GM23338 (cell line): ENCODE measurements around the gene KCNT1. TPM values are rescaled to one million over a fixed set of nuclear protein-coding genes. Genes with fewer than 3 reads are reported as not detected.

Experiments used
- ATAC-seq: fragments of 200-7000 bp; cut with Tn5 transposase; 3 replicates; pipeline ENCODE4 v1.9.1; 2020
- DNase-seq: peaks from one replicate; pipeline ENCODE4 v3.0.0-alpha.2; 2015; ENCODE audit warnings: low spot score
- H2AFZ ChIP-seq: fragments of 200-600 bp; sonication (generic); 2 replicates; pipeline ENCODE4 v1.8.0; 2016; ENCODE audit warnings: antibody characterized with exemption, mild to moderate bottlenecking, moderate library complexity
- H3F3A ChIP-seq: fragments of 200-600 bp; sonication (generic); replicated peaks from 2 replicates; pipeline ENCODE4 v1.8.0; 2017; ENCODE audit warnings: antibody characterized with exemption, mixed run types, low read depth
- H3K27ac ChIP-seq: fragments of 200-600 bp; sonication (generic); 2 replicates; pipeline ENCODE4 v1.6.1; 2016; ENCODE audit warnings: low read depth
- H3K27me3 ChIP-seq: fragments of 200-600 bp; sonication (generic); 2 replicates; pipeline ENCODE4 v1.8.0; 2016; ENCODE audit warnings: mild to moderate bottlenecking, mixed run types, moderate library complexity; ENCODE audit not compliant: insufficient read depth
- H3K36me3 ChIP-seq: fragments of 200-600 bp; sonication (generic); 2 replicates; pipeline ENCODE4 v1.8.0; 2016; ENCODE audit warnings: mild to moderate bottlenecking; ENCODE audit not compliant: insufficient read depth
- H3K4me1 ChIP-seq: fragments of 200-600 bp; sonication (generic); 2 replicates; pipeline ENCODE4 v1.8.0; 2016; ENCODE audit warnings: mild to moderate bottlenecking, moderate library complexity; ENCODE audit not compliant: insufficient read depth
- H3K4me2 ChIP-seq: fragments of 200-600 bp; sonication (generic); 2 replicates; pipeline ENCODE4 v1.7.1; 2017; ENCODE audit warnings: mixed run types
- H3K4me3 ChIP-seq: fragments of 200-600 bp; sonication (generic); 2 replicates; pipeline ENCODE4 v1.6.1; 2016; ENCODE audit warnings: mixed run types
- H3K79me2 ChIP-seq: fragments of 200-600 bp; sonication (generic); replicated peaks from 2 replicates; pipeline ENCODE4 v1.8.0; 2017; ENCODE audit warnings: mild to moderate bottlenecking; ENCODE audit not compliant: insufficient read depth
- H3K9me2 ChIP-seq: fragments of 200-600 bp; sonication (generic); 2 replicates; pipeline ENCODE4 v1.8.0; 2017; ENCODE audit not compliant: insufficient read depth
- H4K20me1 ChIP-seq: fragments of 200-600 bp; sonication (generic); replicated peaks from 2 replicates; pipeline ENCODE4 v1.8.0; 2017; ENCODE audit warnings: mild to moderate bottlenecking; ENCODE audit not compliant: insufficient read depth
- H3K27ac Mint-ChIP-seq: 2 replicates; pipeline ENCODE4 v1.8.0; 2020; ENCODE audit warnings: inconsistent platforms, mild to moderate bottlenecking, moderate library complexity, mixed read lengths
- H3K27me3 Mint-ChIP-seq: 3 replicates; pipeline ENCODE4 v1.8.0; 2022; ENCODE audit warnings: low read depth, mild to moderate bottlenecking, moderate library complexity, mixed read lengths, inconsistent platforms; ENCODE audit not compliant: insufficient read depth, poor library complexity
- H3K36me3 Mint-ChIP-seq: 3 replicates; pipeline ENCODE4 v1.8.0; 2021; ENCODE audit warnings: low read depth, mild to moderate bottlenecking, inconsistent platforms, moderate library complexity, mixed read lengths
- H3K4me1 Mint-ChIP-seq: 3 replicates; pipeline ENCODE4 v1.8.0; 2020; ENCODE audit warnings: mild to moderate bottlenecking, inconsistent platforms, mixed read lengths
- H3K4me3 Mint-ChIP-seq: 3 replicates; pipeline ENCODE4 v1.8.0; 2021; ENCODE audit warnings: moderate library complexity, mild to moderate bottlenecking, inconsistent platforms, mixed read lengths
- H3K9me3 Mint-ChIP-seq: 3 replicates; pipeline ENCODE4 v1.8.0; 2020; ENCODE audit warnings: moderate library complexity, mild to moderate bottlenecking, inconsistent platforms, mixed read lengths
- EZH2 ChIP-seq: fragments of 200-600 bp; sonication (generic); IDR thresholded peaks from one replicate; pipeline ENCODE4 v1.8.0; 2017; ENCODE audit warnings: antibody characterized with exemption, mild to moderate bottlenecking, low read depth; ENCODE audit not compliant: unreplicated experiment
- STAT1 ChIP-seq: IDR thresholded peaks from one replicate; pipeline ENCODE4 v1.6.1; 2016; ENCODE audit warnings: antibody characterized with exemption; ENCODE audit not compliant: unreplicated experiment
- ZNF331 ChIP-seq: fragments of 250-450 bp; sonication (Bioruptor Pico); IDR thresholded peaks from 2 replicates; pipeline ENCODE4 v1.5.0; 2020; ENCODE audit warnings: low read depth, mild to moderate bottlenecking, moderate library complexity
- polyA plus RNA-seq: library from polyadenylated mRNA; unstranded; fragments of >200 nt; fragmentation: Nextera tagmentation; extraction: Ambion mirVana; gene quantifications from 2 replicates; pipeline ENCODE4 v1.2.1, GENCODE V29; 2016
- total RNA-seq: library from RNA; depleted of rRNA; stranded (reverse); fragments of >200 nt; shearing (Covaris generic); gene quantifications from 2 replicates; pipeline ENCODE4 v1.2.3, GENCODE V29; 2014
- TF ChIP-seq, protein P1 (sequence below): IDR thresholded peaks from one replicate; pipeline ENCODE4 v1.6.1; 2018; ENCODE audit warnings: antibody characterized with exemption; ENCODE audit not compliant: unreplicated experiment
- TF ChIP-seq, protein P2 (sequence below), 2 experiments: fragments of 200-600 bp in 1 of 2; sonication (generic) in 1 of 2; conservative IDR thresholded peaks; 2 replicates each; pipeline versions ENCODE4 v1.5.1 to v1.6.1; 2016 to 2017; ENCODE audit warnings: antibody characterized with exemption in 2 of 2, low read depth in 2 of 2, mild to moderate bottlenecking in 2 of 2, moderate library complexity in 1 of 2
- TF ChIP-seq, protein P3 (sequence below): IDR thresholded peaks from 2 replicates; pipeline ENCODE4 v1.6.1; 2016; ENCODE audit warnings: antibody characterized with exemption

The KCNT1 gene
- total and polyA plus RNA-seq, 2 experiments from 2014 or later = 0.05 to 0.28 TPM

DNA sequence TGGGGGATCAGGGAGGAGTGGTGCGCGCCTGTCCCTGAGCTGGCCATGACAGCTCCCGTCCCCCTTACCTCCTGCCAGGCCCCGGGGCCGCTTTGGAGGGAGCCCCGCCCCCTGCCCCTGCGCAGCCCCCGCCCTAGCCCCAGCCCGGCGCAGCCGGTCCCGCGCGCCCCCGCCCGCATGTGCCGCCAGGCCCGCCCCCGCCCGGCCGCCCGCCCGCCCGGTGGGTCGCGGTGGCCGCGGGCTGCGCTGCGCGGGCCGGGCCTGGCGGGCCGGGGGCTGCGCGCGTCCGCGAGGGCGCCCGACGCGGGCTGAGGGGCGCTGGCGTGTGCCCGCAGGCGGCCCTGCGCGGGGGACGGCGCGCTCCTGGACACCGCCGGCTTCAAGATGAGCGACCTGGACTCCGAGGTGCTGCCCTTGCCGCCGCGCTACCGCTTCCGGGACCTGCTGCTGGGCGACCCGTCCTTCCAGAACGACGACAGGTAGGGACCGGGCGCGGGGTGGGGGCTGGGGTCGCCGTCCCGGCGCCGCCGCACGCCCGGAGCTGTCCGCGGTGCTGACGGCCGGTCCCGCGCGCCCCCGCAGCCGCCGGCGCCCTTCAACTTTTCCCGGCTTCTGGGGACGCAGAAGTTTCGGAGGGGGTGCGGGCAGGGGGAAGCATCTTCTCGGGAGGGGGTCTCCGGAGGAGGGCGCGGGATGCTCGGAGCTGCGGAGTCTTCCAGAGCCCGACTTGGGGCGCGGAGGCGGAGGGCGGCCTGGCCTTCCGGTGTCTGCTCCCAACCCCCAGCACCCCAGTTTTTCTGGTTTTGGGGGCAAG is 12.5 kb downstream of the KCNT1 start:
- Histone ChIP-seq H3F3A (0 out of 2 replicates have a peak, but pooled peaks cover 8% of the 10 kb centered on the region), H3K27me3 (peaks cover 9% of the 10 kb centered on the region; the same call in 1 of the 2 replicates), H3K9me2 (no peaks in the 10 kb centered on the region), H3K79me2 (no peaks in the 10 kb centered on the region), H2AFZ (no peak overlapping the region), H3K27ac (no peak overlapping the region), H4K20me1 (no peaks in the 10 kb centered on the region), H3K4me3 (peak overlapping the region; percentile 47; the same call in 1 of the 2 replicates), H3K4me1 (no peaks in the 10 kb centered on the region), H3K4me2 (peak overlapping the region; percentile 72), H3K36me3 (no peaks in the 10 kb centered on the region)
- TF ChIP-seq, protein P1, sequence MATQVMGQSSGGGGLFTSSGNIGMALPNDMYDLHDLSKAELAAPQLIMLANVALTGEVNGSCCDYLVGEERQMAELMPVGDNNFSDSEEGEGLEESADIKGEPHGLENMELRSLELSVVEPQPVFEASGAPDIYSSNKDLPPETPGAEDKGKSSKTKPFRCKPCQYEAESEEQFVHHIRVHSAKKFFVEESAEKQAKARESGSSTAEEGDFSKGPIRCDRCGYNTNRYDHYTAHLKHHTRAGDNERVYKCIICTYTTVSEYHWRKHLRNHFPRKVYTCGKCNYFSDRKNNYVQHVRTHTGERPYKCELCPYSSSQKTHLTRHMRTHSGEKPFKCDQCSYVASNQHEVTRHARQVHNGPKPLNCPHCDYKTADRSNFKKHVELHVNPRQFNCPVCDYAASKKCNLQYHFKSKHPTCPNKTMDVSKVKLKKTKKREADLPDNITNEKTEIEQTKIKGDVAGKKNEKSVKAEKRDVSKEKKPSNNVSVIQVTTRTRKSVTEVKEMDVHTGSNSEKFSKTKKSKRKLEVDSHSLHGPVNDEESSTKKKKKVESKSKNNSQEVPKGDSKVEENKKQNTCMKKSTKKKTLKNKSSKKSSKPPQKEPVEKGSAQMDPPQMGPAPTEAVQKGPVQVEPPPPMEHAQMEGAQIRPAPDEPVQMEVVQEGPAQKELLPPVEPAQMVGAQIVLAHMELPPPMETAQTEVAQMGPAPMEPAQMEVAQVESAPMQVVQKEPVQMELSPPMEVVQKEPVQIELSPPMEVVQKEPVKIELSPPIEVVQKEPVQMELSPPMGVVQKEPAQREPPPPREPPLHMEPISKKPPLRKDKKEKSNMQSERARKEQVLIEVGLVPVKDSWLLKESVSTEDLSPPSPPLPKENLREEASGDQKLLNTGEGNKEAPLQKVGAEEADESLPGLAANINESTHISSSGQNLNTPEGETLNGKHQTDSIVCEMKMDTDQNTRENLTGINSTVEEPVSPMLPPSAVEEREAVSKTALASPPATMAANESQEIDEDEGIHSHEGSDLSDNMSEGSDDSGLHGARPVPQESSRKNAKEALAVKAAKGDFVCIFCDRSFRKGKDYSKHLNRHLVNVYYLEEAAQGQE = peak; percentile 83
- TF ChIP-seq, protein P2, sequence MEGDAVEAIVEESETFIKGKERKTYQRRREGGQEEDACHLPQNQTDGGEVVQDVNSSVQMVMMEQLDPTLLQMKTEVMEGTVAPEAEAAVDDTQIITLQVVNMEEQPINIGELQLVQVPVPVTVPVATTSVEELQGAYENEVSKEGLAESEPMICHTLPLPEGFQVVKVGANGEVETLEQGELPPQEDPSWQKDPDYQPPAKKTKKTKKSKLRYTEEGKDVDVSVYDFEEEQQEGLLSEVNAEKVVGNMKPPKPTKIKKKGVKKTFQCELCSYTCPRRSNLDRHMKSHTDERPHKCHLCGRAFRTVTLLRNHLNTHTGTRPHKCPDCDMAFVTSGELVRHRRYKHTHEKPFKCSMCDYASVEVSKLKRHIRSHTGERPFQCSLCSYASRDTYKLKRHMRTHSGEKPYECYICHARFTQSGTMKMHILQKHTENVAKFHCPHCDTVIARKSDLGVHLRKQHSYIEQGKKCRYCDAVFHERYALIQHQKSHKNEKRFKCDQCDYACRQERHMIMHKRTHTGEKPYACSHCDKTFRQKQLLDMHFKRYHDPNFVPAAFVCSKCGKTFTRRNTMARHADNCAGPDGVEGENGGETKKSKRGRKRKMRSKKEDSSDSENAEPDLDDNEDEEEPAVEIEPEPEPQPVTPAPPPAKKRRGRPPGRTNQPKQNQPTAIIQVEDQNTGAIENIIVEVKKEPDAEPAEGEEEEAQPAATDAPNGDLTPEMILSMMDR (conservative IDR thresholded peaks at IDR 0.05; ENCODE audit: low read depth in 2 of 2) = no peak
- ATAC-seq = peak; percentile 63
- Mint-ChIP-seq H3K4me3 (peak overlapping the region; percentile 58), H3K36me3 (no peaks in the 10 kb centered on the region), H3K4me1 (no peaks in the 10 kb centered on the region), H3K27ac (no peak overlapping the region), H3K9me3 (no peaks in the 10 kb centered on the region), H3K27me3 (peaks cover 31% of the 10 kb centered on the region)
- DNase-seq = peak; percentile 69

DNA sequence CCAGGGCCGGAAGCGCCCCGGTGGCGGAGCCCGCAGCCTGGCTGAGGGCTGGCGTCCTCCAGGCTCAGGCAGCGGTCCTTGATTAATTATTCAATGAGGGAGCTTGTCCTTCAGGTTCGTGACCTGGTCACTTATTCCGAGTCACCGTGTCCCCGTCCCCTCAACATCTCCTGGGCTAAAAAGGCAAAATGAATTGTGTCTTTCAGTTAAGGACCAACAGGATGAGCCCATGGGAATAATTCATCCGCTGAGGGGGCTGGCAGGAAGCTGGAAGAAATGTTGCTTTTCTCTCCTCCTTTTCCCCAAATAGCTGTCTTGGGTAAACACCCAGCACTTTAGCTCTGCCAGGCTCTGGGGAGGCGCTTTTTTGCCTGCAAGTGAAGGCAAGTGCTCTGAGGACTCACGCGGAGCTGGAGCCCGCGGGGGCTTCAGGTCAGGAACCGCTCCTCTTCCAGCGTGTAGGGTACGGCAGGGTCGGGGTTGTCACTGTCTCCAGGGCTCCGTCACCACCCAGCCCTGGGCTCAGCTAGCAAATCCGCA is 13.1 kb downstream of the KCNT1 start:
- peaks cover 31% of the 10 kb centered on the region for H3K27me3 Mint-ChIP-seq
- Histone ChIP-seq H3F3A (0 out of 2 replicates have a peak, but pooled peaks cover 8% of the 10 kb centered on the region), H3K27ac (no peak overlapping the region), H3K4me2 (peak overlapping the region; percentile 72), H3K4me3 (peak overlapping the region; percentile 47; the same call in 1 of the 2 replicates), H3K9me2 (no peaks in the 10 kb centered on the region), H4K20me1 (no peaks in the 10 kb centered on the region), H3K27me3 (peaks cover 9% of the 10 kb centered on the region; the same call in 1 of the 2 replicates), H2AFZ (no peak overlapping the region), H3K79me2 (no peaks in the 10 kb centered on the region), H3K4me1 (no peaks in the 10 kb centered on the region), H3K36me3 (no peaks in the 10 kb centered on the region)
- DNase-seq = no peak
- H3K4me1 Mint-ChIP-seq = no peaks in the 10 kb centered on the region
- peak overlapping the region; percentile 58 for H3K4me3 Mint-ChIP-seq
- H3K9me3 Mint-ChIP-seq = no peaks in the 10 kb centered on the region
- H3K36me3 Mint-ChIP-seq = no peaks in the 10 kb centered on the region
- H3K27ac Mint-ChIP-seq = no peak overlapping the region
- ATAC-seq = peak; percentile 15; the same call in 2 of the 3 replicates
- TF ChIP-seq EZH2 (no peak), STAT1 (no peak), ZNF331 (CRISPR knock-in tag) (no peak)
- TF ChIP-seq, protein P3, sequence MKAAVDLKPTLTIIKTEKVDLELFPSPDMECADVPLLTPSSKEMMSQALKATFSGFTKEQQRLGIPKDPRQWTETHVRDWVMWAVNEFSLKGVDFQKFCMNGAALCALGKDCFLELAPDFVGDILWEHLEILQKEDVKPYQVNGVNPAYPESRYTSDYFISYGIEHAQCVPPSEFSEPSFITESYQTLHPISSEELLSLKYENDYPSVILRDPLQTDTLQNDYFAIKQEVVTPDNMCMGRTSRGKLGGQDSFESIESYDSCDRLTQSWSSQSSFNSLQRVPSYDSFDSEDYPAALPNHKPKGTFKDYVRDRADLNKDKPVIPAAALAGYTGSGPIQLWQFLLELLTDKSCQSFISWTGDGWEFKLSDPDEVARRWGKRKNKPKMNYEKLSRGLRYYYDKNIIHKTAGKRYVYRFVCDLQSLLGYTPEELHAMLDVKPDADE = no peak
